NCI-H2196 treated with DMSO at 0.1 percent for 48 hours (cell line): ENCODE measurements around the gene SLC12A8.

Experiments used
- DNase-seq: peaks from one replicate; lab custom pipeline; 2025; ENCODE audit not compliant: unreplicated experiment; lab: John Stamatoyannopoulos, UW

SLC12A8 gene

DNA sequence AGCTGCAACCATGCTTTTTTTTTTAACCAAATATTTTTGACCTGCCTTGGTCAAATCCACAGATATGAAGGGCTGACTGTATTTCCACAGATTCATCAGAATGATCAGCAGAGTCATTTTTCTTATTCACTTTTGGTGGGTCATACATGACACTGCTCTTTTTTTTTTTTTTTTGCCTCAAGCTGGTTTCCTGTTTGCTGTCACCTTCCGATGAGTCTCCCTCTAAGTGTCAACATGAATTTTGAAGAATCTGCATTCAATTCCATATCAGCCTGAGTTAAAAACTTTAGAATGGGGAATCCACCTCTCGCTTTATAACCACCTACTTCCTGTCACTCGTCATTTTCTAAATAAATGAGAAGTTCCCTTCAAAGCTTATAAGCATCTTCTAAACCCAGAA lies 2.2 kb upstream of the SLC12A8 start:
- DNase-seq, result no peak

- no peak for DNase-seq
Observed at GRCh38 chr3:125213946-125214542, 1.5 kb upstream of the SLC12A8 start.

- no peak for DNase-seq
Observed at GRCh38 chr3:125213364-125213755, 812 bp upstream of the SLC12A8 start.

- no peak for DNase-seq
Observed at GRCh38 chr3:125212091-125212508, 448 bp downstream of the SLC12A8 start.

DNA sequence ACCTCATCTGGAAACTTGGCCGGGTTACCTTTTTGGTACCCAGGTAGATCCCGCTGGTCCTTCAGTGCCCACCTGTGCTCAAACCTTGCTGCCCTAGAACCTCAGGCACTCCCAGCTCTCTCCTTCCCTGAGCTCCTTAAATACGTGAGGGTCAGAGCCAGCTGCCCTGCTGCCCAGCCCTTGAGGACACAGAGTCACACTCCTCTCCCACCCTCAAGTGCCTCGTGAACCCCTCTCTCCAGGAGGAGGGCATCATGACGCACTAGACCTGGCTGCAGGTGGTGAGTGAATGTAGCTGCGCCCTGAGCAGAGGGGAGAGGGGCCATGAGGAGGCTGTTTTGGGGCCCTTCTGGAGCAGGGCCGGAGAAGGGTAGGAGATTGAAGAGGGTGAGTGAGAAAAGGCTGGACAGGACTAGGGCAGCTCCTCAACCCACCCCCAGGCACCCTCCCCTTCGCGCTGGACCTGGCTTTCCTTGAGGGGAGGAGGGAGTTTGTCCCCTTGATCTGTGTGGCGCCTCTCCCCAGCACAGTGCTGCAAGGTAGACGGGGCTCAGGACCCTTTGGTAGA lies 941 bp downstream of the SLC12A8 start:
- DNase-seq, result no peak

DNA sequence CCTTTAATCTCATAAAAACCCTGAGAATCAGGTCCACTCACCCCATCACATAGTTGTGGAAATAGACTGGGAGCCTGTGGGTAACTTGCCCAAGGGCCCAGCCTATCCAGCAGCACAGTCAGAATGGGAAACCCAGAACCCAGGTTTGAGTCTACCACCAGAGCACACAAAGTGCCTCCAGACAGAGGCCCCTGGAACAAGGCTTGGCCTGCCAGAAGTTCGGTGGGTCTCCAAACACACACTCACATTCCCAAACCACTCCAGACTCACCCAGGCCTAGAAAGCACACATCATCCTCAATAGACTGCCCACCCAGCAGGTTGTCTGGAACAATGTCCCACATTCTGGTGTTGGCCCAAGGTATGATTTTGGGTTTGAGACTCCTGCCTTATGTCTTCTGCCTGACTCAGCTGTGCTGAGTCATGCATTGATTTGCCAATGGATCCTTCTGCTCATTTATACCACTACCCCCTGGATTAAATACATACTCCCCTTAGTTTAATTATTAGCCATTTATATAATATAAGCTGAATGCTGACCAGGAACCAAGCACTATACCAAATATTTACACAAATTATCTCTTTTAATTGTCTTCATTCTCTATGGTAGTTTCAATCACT lies 4.5 kb downstream of the SLC12A8 start:
- no peak for DNase-seq

GRCh38 chr3:125207507-125207906 lies 5.0 kb downstream of the SLC12A8 start:
- no peak for DNase-seq

DNA sequence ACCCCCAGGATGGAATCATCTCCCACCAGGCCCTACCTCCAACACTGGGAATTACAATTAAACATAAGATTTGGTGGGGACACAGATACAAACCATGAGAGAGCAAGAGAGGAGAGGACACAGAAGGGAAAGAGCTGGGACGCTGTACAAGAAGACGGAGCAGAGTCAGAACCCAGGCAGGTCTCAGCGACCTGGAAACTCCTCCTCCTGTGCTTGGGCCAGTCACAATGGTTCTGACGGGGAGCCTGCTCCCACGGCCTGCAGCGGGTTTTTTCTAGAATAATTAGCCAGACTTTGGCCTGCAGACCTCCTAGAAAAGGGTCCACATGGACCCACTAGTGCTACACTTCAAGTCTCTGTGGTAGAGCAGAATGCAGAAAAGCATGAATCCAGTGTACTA lies 5.6 kb downstream of the SLC12A8 start:
- no peak for DNase-seq

DNA sequence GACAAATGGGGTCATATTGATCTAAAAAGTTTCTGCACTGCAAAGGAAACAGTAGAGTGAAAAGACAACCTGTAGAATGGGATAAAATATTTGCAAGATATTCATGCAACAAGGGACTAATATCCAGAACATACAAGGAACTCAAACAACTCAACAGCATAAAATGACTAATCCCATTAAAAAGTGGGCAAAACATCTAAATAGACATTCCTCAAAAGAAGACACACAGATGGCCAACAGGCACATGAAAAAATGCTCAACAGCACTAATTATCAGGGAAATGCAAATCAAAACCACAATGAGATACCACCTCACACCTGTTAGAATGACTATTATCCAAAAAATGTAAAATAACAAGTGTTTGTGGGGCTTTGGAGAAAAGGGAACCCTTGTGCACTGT lies 8.8 kb downstream of the SLC12A8 start:
- DNase-seq, result no peak

- DNase-seq, result no peak
Observed at GRCh38 chr3:125202197-125202596, 10.4 kb downstream of the SLC12A8 start.

DNA sequence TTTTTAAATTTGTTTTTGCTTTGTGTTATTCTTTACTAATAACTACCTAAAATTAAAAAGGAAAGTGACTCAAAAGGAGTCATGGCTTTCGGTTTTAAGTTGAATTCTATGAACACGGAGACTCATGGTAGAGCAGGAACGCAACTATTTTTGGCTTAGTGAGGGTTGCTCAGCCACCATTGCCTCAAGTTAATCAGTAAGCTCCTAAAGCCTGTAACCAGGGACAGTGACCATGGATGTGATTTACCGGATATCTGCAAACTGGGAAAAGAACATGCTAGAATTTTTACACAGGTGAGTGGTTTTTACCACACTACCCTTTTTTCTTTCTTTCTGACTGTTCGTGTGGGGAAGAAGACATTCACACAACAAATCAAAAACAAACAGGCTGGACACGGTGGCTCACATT lies 11.8 kb downstream of the SLC12A8 start:
- no peak for DNase-seq

- no peak for DNase-seq
Observed at GRCh38 chr3:125194849-125195601, 17.5 kb downstream of the SLC12A8 start.

- no peak for DNase-seq
Observed at GRCh38 chr3:125194061-125194848, 18.3 kb downstream of the SLC12A8 start.

- DNase-seq, result no peak
Observed at GRCh38 chr3:125192190-125193035, 20.1 kb downstream of the SLC12A8 start.

DNA sequence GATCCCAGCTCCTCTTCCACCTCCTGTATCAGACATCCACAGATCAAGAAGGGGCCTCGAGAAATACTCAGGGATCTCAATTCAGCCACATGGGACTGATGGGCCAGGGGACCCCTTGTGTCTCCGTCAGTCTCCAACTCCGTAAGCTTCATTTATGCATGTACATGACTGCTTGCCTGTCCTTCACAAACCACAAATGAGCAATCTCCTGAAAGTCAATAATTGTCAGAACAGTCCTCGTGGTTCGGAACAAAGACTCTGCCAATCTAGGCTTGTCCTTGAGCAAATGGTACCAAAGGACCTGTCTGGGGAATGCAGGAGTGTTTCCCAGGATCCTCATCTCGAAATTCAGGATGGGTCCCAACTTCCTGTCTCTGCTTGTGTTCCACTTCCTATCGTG lies 20.8 kb downstream of the SLC12A8 start:
- DNase-seq, result no peak

DNA sequence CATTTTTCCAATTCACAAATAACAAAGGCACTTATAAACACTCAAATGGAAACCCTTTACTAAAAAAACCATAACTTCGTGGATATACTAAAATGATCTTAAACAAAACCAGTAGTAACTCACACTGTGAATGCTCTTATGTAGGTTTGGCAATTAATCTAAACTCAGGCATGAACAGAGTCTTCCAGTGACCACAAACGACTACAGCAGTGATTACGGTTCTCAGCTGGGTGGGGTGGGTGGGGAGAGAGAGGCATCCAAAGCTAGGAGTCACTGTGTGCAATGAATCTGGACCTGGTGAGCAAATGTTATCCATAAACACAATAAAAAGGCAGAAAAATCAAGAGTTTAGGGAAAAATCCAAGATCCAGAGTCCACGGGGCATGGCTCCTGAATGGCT lies 21.3 kb downstream of the SLC12A8 start:
- DNase-seq, result no peak

DNA sequence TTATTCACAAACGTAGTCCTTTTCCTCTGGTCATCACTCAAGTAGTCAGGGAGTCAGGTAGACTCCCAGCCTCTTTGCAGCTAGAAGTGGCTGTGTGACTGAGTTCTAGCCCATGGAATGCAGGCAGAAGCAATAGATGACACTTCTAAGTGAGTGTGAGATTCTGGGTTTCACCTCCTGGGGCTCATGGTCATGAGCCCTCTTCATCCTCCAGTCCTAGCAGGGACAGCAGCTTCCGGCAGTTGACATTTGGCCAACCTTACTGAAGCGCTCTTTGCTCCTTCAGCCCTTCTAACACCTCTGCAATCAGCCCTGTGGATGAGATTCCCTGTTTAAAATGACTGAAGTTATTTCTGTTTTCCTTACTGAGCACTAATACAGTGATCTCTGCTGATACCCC lies 21.8 kb downstream of the SLC12A8 start:
- no peak for DNase-seq

DNA sequence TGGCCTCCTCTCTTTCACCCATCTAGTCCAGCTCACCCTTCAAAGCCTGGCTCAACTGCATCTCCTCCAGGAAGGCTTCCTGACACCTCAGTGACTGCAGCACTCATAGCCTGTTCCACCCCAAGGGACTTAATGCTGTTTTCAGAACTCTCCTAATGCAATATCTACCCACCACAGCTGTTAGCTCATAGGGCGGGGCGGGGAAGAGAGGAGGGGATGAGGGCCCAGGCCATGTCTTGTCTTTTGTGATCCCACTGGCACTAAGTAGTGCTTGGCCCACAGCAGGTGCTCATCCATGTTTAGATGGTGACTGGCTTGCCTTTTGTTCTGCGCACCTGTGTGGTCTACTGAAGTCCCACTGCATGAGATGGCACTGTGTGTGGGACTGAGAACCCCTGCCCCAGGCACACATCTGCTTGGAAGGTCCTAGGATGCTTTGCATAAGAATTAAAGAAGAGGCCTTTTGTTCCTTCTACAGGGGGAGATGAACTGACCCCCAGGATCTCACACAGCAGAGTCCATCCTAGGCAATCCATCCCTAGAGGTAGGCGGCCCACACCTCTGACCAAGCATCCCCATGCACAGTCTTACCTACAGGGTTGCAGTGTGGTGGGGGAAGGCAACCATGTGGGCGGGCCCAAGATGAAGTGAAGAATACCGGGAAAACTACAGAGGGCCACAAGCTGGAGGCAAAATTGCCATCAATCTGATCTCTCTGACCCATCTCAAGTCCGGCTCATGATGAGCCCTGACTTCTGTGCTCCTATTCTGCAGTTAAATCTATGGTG lies 23.0 kb downstream of the SLC12A8 start:
- no peak for DNase-seq

- DNase-seq, result no peak
Observed at GRCh38 chr3:125188955-125189354, 23.6 kb downstream of the SLC12A8 start.

DNA sequence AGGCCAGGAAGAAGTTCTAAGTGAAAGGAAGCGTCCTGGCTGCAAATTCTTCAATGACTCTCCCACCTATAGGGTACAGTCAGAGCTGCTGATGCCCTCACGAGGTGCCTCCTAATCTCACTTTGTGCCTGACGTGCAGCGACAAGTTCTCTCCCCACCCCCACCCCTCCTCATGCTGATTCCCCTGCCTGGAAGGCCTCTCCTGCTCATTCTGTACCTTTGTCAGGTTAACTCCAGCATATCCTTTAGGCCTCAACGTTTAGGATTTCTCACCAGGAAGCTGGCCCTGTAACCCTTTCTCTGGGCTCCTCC lies 25.0 kb downstream of the SLC12A8 start:
- no peak for DNase-seq
